ENCODE measurements around the gene ZNF76.
A peak's percentile ranks its signal among the peaks of the same experiment; 100 is the strongest.

ZNF76 gene

DNA sequence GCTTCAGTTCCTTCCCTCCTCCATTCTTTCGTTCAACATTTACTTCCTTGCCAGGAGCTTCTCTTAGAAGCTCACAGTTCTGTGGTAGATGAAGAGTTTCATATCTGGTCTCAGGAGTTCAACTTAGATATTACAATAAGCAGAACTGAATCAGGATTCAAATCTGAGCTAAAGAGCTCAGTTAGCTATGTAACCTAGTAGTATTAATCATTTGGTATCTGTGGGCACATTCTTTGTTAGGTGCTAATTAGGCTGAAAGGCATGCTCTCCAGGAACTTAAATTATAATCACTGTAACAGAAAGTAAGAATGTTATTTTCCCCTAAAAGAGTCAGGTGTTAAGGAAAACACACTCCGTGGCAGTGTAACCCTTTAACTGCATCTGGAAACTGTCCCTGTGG lies 8.4 kb downstream of the ZNF76 start:
- no peak for DNase-seq (ENCODE audit: low read depth in 2 of 2)

DNA sequence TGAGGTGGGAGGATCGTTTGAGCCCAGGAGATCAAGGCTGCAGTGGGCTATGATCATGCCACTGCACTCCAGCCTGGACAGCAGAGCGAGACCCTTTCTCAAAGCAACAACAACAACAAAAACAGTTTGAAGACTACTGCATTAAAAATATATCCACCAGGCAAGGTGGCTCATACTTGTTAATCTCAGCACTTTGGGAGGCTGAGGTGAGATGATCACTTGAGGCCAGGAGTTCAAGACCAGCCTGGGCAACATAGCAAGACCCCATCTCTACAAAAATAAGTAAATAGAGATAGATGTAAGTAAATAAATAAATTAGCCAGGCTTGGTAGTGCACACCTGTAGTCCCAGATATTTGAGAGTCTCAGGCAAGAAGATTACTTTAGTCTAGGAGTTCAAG lies 12.5 kb downstream of the ZNF76 start:
- DNase-seq (ENCODE audit: low read depth in 2 of 2) = no peak

GRCh38 chr6:35273822-35274559 lies 14.5 kb downstream of the ZNF76 start:
- no peak for DNase-seq (ENCODE audit: low read depth in 2 of 2)

GRCh38 chr6:35275744-35276260 lies 16.3 kb downstream of the ZNF76 start:
- DNase-seq (ENCODE audit: low read depth in 2 of 2) = no peak

DNA sequence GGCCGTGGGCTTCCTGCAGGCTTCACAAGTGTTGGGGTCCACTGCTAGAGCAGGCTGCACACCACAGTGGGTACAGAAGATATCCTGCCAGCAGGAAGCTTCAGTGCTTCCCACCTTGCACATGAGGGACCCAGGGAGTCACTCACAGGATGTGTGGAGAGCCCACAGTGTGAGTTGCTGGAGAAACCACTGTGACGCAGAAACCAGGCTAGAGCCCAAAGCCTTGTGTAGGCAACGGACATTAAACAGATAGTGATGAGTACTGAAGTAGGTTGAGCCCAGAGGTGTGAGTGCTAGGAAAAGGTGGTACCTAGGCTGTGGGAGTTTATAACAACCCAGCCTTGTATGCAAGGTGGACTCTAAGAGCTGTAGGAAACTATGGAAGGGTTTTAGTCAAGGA lies 19.2 kb downstream of the ZNF76 start:
- no peak for DNase-seq (ENCODE audit: low read depth in 2 of 2)

DNA sequence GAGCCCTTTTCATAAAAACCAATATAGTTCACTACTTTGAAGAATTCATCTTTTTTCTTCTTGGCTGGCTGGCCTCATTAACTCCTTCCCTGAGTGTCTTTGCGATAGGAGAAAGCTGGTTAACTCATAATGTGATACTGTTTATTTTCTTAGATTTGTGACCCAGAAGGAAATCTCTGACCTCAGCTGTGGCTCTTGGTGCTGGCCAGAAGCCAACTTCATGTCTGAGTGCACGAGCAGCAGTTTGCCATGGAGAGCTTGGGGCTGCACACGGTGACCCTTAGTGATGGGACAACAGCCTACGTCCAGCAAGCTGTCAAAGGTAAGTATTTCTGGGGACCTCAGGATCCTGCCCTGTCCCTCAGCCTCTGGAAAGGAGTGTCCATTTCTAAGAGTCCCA lies 21.4 kb downstream of the ZNF76 start:
- no peak for DNase-seq (ENCODE audit: low read depth in 2 of 2)

DNA sequence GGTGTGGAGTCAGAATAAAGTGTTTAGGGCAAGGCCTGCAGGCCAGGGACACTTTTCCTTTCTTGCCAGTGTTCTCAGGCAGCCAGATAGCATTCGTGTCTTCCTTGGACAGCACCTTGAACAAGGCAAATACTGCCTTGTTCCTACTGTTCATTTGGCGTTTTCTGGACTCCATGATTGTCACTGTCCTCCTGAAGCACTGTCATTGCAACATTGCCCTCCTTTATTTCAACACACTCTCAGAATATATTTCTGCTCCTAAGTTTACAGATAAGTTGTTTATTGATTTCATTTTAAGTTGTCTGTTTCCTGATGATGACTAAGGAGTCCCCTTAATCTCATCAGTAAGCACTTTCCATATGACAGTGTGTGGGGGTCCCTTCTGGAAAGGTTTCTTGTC lies 22.9 kb downstream of the ZNF76 start:
- no peak for DNase-seq (ENCODE audit: low read depth in 2 of 2)

DNA sequence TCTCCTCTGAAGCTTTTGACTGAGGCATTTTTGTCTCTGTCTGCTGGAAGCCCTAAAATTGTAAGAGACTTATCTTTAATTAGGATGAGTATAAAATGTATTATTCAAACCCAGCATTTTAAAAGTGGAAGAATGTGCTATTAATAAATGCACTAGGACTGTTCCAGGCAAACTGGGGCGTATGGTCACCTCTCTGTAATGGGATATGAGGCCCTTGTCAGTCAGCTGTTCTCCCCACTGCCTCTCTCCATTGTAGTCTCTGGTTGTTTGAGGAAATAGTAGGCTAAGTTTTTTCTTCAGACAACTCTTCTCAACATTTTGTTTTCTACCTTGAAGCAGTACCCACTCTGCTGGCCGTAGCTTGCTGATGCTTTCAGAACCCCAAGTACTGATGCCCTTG lies 23.8 kb downstream of the ZNF76 start:
- no peak for DNase-seq (ENCODE audit: low read depth in 2 of 2)

- no peak for DNase-seq (ENCODE audit: low read depth in 2 of 2)
These were observed 28.3 kb downstream of the ZNF76 start for GRCh38 chr6:35287671-35288396.

DNA sequence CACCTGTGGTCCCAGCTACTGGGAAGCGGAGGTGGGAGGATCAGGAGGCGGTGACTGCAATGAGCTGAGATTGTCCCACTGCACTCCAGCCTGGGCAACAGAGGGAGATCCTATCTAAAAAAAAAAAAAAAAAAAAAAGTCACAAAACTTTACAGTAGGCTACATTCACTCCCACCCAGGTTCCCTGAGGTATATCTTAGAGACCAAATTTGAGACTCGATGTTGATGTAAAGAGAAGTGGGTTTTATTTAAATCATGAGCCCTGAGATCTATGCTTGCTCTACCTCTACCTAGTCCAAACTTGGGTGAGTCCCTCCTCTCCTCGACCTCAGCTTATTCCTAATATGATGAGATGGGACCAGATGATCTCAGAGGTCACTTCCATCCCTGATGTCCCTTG lies 29.3 kb downstream of the ZNF76 start:
- DNase-seq (ENCODE audit: low read depth in 2 of 2) = no peak

DNA sequence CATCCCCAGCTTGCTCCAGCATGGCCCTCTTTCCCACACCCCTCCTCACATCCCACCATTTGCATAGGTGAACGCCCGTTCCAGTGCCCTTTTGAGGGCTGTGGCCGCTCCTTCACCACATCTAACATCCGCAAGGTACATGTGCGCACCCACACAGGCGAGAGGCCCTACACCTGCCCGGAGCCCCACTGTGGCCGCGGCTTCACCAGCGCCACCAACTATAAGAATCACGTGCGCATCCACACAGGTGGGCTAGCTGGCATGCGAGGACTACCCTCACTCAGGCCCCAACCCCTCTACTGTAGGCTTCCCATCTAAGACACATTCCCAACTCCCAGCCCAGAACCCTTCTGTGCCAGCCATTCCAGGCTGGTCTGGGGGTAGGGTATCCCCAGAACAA lies 32.0 kb downstream of the ZNF76 start:
- DNase-seq (ENCODE audit: low read depth in 2 of 2) = no peak

- DNase-seq (ENCODE audit: low read depth in 2 of 2) = no peak
These were observed 33.0 kb downstream of the ZNF76 start for GRCh38 chr6:35292494-35292893.

DNA sequence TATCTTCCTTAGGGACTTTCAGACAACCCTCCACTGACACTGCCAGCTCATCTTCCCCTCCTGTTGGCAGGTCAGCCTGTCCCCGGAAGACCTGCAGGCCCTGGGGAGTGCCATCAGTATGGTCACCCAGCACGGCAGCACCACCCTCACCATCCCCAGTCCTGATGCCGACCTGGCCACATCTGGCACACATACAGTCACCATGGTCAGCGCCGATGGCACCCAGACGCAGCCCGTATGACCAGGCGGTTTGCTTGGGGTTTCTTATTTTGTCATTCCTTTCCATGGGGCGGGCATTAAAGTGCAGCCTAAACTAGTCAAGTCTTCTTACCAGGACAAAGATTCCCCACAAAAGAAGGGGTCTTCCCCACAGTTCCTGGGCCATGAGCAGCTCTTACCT lies 34.1 kb downstream of the ZNF76 start:
- no peak for DNase-seq (ENCODE audit: low read depth in 2 of 2)

DNA sequence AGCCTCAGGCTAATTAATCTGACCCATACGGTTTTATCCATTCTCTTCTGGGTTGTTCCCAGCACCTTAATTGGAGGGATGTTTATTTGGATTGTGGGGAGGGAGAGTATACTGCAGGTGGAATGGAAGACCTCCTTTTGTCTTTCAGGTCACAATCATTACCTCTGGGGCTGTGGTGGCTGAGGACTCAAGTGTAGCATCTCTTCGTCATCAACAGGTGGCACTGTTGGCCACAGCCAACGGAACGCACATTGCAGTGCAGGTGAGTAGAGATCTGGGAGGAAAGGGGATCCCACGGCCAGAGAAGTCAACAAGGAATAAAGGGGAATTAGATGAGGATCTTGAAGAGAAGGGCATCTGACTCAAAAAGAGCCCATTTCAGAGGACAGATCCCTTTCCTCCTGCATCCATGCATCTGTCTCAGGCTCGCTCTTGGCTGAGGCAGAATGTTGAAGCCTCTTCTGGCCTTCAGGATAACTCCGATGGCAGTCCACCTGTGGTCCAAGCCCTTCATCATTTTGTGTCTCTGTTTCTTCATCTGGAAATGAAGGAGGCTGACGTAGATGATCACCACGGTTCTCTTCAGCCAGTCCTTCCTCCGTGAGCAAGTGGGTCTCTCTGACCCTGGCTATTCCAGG lies 34.9 kb downstream of the ZNF76 start:
- peak in 1 of 2 donors; percentile 31 for DNase-seq (ENCODE audit: low read depth in 2 of 2)

DNA sequence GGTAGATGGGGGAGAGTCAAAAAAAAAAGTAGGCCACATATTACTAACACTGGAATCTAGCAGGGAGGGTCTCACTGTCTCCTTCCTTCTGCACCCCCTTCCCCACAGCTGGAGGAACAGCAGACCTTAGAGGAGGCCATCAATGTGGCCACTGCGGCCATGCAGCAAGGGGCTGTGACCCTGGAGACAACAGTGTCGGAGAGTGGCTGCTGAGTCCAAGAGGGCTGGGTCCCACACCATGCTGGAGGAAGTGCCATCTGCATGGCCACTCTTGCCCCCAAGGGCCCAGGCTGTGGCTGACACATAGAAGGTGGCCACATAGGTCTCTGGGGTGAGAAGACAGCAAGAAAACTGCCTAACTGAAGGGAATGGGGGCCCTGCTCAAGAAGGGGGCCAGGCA lies 35.5 kb downstream of the ZNF76 start:
- no peak for DNase-seq (ENCODE audit: low read depth in 2 of 2)

DNA sequence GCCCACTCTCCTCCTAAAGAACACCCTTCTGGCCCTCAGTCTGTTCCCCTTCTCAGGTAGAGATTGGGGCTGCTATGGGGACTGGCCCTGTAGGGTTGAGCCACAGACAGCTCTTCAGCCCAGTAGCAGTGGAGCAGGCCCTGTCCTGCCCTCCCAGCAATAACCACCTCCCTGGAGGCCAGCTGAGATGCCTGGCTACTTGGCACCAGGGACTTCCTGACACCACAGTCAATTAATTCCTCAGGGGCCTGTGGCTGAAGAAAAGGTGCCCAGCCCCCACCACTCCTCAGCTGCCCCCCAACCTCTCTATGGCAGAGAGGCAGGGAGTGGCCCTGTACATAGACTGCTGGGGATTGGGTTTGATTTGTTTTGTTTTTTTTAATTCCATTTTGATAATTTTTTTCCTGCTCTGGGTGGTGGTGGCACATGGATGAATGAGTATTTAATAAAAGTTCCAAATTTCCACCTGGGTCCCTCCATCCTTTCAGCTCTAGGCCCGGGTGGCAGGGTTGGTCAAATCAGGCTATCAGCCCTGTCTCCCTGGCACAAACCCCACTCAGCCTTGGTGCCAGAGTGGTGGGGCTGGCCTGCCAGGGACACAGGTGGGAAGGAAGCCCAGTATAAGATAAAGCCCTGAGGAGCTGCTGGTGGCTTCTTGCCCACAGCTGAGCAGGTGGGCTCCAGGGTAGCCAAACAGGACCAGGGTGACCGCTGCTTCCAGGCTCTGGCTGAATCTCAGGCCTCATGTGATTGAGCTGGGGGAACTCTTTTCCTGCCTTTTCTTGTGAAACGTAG lies 36.2 kb downstream of the ZNF76 start:
- DNase-seq (ENCODE audit: low read depth in 2 of 2) = no peak

GRCh38 chr6:35296931-35297600 lies 37.5 kb downstream of the ZNF76 start:
- DNase-seq (ENCODE audit: low read depth in 2 of 2) = no peak

DNA sequence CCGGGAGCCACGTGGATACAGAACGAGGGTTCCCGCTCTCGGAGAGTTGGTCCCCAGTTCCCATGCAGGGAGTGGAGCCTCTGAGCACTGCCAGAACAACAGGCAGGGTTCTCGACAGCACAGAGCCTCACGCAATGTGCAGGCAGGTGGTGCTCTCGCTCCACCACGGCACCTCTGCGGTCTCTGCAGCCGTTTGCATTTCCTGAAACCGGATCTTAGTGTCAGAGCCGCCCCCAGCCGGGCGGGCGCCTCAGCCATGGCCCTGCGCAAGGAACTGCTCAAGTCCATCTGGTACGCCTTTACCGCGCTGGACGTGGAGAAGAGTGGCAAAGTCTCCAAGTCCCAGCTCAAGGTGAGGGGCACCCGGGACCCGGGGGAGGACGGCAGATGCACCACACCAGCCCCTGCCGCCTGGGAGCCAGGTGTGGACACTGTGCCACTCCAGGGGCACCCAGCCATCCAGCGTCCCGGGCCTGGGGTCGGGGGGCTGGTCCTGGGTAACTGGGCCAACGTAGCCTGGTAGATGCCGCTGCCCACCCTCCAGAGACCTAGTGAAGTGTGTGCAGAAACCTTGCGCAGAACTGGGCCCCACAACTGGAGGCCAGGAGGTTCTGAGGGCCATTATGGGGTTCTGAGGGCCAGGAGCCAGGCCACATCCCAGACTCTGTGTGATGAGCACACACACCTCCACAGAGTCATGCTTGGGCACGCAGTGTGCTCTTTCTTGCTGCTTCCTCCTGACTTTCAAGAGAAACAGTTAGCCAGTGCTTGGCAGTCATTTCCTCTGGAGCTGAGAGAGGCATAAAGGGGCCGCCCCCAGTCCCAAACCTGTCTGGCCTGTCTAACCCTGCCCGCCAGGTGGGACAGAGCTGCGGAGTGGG lies 38.3 kb downstream of the ZNF76 start, which contains the start of gene DEF6:
Gene DEF6, plus strand, starts transcription at position 218 of the 881 bp plus-strand sequence. Its CDS starts 39 bp downstream, at position 257.
- peak; percentile 80 to 82 for DNase-seq (ENCODE audit: low read depth in 2 of 2)

DNA sequence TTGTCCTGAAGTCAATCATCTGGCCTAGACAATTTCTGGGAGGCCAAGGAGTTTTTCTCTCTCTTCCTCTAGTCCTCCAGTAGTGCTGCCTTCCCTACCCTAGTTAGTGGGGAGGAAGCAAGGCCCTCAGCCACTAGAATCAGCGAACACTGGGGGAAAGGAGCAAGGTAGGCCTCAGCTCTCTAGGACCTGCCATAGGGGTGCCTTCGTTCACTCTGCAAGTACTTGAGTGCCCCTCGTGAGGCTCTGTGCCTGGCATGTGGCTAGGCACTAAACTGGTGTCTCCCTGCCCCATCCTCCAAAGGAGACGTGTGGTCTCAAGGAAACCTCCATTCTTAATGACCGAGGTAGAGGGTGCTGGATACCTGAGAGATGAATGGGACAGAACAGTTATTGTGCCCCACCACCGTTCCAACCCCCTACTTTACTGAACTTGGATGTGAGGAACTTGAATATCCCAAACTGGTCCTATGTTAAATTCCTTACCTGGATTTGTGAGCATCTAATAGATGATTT lies 39.1 kb downstream of the ZNF76 start:
- no peak for DNase-seq (ENCODE audit: low read depth in 2 of 2)

DNA sequence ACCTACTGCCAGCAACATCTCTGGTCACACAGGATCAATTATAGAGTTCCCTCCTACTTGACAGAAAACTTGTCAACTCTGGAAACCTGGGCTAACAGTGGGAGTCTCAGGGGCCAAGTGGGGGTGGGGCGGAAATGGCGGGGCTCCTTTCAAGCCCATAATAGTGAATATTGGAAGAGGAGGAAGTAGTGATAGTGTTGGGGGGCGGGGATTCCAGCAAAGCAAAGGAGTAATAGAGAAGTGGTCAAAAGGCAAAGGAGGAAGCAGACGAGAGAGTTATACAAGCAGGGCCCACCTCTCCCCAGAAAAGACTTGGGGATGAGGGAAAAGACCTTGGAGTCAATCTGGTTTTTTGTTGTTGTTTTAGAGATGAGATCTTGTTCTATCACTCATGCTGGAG lies 40.1 kb downstream of the ZNF76 start:
- DNase-seq (ENCODE audit: low read depth in 2 of 2) = no peak
